ENCODE results near the gene EHD3. TPM values are rescaled to one million over a fixed set of nuclear protein-coding genes. Genes with fewer than 3 reads are reported as not detected.

EHD3 gene
- total and polyA plus RNA-seq, 10 of the 15 experiments (the other 5 are each of a cell fraction or from before 2014, with no cell fraction given), result 1.1 to 10.9 (median 8.2) TPM

GRCh38 chr2:31255911-31256571 is 22.1 kb downstream of the EHD3 start (continued):
- TF ChIP-seq PRDM15 (CRISPR knock-in tag; IDR thresholded peaks at IDR 0.05) (no peak), ZBED1 (IDR thresholded peaks at IDR 0.05; ENCODE audit: borderline replicate concordance) (peak; percentile 86; the same call in 1 of the 2 replicates), CREM (IDR thresholded peaks at IDR 0.05; ENCODE audit: low read depth) (peak; percentile 92), NFYA (IDR thresholded peaks at IDR 0.05; ENCODE audit: borderline replicate concordance, low read depth, low read length) (no peak), KLF5 (IDR thresholded peaks at IDR 0.05; ENCODE audit: partially characterized antibody) (peak; percentile 46), HDAC6 (IDR thresholded peaks at IDR 0.05; ENCODE audit: unreplicated experiment) (no peak), JUNB (IDR thresholded peaks at IDR 0.05) (peak; percentile 85), RELB (IDR thresholded peaks at IDR 0.05; ENCODE audit: low read depth) (peak; percentile 65; the same call in 1 of the 2 replicates), BHLHE40 (IDR thresholded peaks at IDR 0.05; ENCODE audit: borderline replicate concordance in 1 of 2, low read depth in 2 of 2, low read length in 1 of 2) (peak; percentile 16 to 37; a peak in 2 of 4 replicates), RUNX3 (IDR thresholded peaks at IDR 0.05; ENCODE audit: low read length) (peak; percentile 87), BCL11A (IDR thresholded peaks at IDR 0.05; ENCODE audit: low read depth, low read length) (peak; percentile 83; the same call in 1 of the 2 replicates), MTA3 (IDR thresholded peaks at IDR 0.05; ENCODE audit: borderline replicate concordance, low read length) (peak; percentile 71; the same call in 1 of the 2 replicates), ZNF687 (IDR thresholded peaks at IDR 0.05) (no peak), REST (IDR thresholded peaks at IDR 0.05; ENCODE audit: low read depth, low read length) (0 out of 2 replicates have a peak, but pooled peaks have one; percentile 14), NR2F1 (conservative IDR thresholded peaks at IDR 0.05) (0 out of 2 replicates have a peak, but pooled peaks have one; percentile 3), MEF2A (IDR thresholded peaks at IDR 0.05; ENCODE audit: insufficient read depth, low read depth, low read length) (peak; percentile 91)
